CMK (cell line): Measurements from ENCODE around the gene SLC25A42.
"Not testable (repeated sequence)": the region's sequence is repeated elsewhere in the genome, so short reads cannot be mapped to it uniquely, and the experiment has no call there.

Source experiments
- DNase-seq: peaks from one replicate; pipeline ENCODE4 v3.0.0-alpha.2; 2010; ENCODE audit warnings: low read depth

The SLC25A42 gene

GRCh38 chr19:19135713-19136112 is 71.9 kb downstream of the SLC25A42 start:
- not testable (repeated sequence) for DNase-seq

- no peak for DNase-seq
Observed at GRCh38 chr19:19137556-19138108, 73.8 kb downstream of the SLC25A42 start.

DNA sequence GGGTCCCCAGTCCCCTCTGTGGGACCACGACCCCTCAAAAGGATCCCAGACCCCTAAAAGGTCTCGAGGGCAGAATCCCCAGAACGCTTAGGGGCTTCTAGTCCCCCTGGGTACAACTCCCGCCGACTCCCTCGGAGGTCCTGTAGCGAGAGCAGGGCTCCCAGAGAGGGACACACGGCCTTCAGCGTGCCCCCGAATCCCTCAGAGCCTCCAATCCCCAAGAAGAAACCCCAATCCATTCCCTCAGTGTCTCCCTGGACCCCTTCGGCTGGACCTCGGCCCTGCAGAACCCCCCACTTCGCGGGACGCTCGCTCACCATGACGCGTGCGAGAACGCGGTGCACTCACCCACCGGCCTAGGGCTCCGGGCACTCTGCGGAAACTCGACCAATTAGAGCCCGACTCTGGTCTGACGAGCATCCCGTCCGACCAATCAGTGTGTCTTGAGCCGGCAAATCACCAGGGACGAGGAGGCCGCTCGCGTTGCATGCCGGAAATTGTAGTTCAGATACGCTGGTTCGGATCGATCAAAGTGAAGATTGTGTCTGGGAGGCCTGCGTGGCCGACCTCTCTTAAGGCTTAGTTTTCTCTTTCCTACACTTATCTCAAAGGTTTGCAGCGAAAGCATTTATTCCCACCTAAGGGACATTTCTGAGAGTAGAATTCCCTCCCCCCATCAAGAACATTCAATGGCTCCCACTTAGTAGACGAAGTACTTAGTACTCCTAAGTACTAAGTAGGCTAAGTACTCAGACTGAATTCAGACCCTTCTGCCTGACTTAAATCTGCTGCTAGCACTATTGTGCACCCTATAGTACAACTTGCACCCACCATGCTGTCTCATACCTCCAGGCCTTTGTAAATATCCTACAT is 74.6 kb downstream of the SLC25A42 start, which contains the start of gene TMEM161A:
Gene TMEM161A, minus strand, starts transcription at position 370 of the 873 bp plus-strand sequence. Its CDS starts 50 bp downstream, at position 320.
- peak; percentile 83 for DNase-seq

- no peak for DNase-seq
Observed at GRCh38 chr19:19139876-19140229, 76.1 kb downstream of the SLC25A42 start.

DNA sequence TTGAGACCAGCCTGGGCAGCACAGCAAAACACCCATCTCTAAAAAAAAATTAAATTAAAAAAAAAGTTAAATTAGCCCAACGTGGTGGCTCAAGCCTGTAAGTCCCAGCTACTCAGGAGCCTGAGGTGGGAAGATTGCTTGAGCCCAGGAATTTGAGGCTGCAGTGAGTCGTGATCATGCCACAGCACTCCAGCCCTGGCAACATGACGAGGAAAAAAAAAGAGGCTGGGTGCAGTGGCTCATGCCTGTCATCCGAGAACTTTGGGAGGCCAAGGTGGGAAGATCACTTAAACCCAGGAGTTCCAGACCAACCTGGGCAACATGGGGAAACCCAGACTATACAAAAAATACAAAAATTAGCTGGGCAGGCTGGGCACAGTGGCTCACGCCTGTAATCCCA is 76.7 kb downstream of the SLC25A42 start:
- DNase-seq: no peak

GRCh38 chr19:19142347-19142746 is 78.6 kb downstream of the SLC25A42 start:
- DNase-seq: no peak

GRCh38 chr19:19145281-19145680 is 81.5 kb downstream of the SLC25A42 start:
- DNase-seq: no peak

DNA sequence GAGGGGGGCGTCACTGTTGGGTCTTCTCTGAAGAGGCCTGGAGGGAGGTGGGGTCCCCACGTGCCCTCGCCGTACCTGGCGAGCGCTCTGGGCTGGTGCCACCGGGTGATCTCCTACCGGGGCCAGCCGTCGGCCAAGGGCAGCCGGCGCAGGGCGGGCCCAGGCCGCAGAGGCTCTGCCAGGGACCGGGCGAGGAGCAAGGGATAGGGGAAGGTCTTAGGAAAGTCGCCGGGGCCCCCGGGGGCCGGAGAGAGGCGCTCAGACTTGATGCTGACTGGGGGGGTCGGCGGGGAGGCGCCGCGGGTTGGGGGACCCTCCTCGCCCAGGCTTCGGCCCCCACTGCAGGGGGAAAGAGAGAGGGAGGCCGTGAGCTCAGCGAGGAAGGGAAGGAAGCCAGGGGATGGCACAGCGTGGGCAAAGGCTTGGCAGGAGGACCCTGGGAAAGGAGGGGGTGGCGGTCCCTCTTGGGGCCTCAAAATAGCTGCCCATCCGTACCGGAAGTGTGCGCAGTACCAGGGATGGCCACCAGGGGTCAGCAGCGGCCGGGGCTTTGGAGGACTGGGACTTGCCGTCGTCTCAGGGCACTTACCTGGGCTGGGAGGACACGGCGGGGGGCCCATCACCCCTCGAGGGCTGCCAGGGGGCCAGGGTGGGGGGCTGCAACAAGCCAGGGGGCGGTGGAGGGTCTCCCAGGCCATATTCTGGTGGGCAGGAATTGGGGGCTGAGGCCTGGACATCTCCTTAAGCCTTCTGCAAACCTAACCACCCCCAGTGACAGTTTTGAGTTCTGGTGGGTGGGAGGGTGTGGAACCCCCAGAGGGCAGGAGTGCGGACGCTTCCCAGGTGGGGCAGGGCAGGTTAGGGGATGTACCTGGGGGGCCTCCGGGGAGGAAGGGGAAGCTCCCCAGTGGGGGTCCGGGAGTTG is 82.2 kb downstream of the SLC25A42 start:
- peak; percentile 35 for DNase-seq

DNA sequence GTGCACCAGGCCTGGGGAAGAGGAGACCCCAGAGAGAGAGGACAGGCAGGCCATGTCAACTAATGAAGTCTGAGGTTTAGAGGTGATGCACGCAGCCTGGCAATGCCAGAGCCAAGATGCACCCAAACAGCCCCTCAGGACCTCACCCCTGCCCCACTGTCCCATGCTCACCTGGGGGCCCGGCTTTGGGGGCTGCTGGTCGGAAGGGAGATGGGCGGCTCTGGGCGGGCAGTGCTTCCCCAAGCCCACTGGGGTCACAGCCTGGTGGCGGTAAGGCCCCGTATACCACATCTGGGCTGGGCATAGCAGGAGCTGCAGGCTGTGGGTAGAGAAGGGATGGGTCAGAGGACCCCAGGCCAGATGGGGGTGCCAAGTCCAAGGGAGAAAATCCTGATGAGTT is 83.1 kb downstream of the SLC25A42 start:
- DNase-seq: no peak

DNA sequence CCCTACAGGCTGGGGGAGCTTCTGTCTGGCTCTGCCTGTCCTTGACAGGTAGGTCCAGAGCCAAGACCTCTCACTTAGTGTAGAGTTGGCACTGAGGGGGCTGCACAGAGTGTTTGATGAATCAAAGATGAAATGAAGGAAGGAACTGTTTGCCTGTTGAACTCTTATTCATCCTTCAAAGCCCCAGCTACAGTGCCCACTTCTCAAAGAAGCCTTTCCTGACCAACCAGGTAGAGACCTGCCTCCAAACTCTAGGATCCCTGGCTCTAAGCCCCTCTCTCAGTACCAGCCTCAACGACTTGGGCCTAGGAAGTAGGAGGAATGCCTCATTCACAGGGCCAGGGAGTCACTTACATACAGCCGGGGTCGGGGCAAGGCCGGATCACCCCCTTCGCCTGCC is 83.5 kb downstream of the SLC25A42 start:
- no peak for DNase-seq

GRCh38 chr19:19148504-19148903 is 84.7 kb downstream of the SLC25A42 start:
- DNase-seq: not testable (repeated sequence)

DNA sequence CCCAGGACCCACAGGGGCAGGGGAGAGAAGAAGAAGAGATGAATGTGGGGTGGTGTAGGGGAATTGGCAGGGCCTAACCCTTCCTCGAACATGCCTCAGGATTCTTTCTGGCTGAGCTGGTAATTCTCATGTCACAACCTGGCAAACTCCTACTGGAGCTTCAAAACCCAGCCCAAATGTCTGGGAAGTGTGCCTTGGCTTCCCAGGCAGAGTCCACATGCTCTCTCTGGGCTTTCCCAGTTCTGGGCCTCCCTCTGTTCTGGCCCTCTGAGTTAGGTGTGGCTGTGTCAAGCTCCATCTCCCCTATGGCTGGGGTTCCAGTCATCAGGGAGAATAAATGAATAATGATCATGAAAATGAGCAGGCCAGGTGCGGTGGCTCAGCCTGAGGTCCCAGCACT is 85.6 kb downstream of the SLC25A42 start:
- no peak for DNase-seq

GRCh38 chr19:19151418-19151817 is 87.6 kb downstream of the SLC25A42 start:
- no peak for DNase-seq

- DNase-seq: no peak
Observed at GRCh38 chr19:19152668-19153384, 89.0 kb downstream of the SLC25A42 start.

GRCh38 chr19:19154768-19155494 is 91.1 kb downstream of the SLC25A42 start:
- no peak for DNase-seq

- DNase-seq: no peak
Observed at GRCh38 chr19:19155495-19156219, 91.9 kb downstream of the SLC25A42 start.

GRCh38 chr19:19157808-19158207 is 94.0 kb downstream of the SLC25A42 start:
- no peak for DNase-seq

- no peak for DNase-seq
Observed at GRCh38 chr19:19159534-19159933, 95.7 kb downstream of the SLC25A42 start.

DNA sequence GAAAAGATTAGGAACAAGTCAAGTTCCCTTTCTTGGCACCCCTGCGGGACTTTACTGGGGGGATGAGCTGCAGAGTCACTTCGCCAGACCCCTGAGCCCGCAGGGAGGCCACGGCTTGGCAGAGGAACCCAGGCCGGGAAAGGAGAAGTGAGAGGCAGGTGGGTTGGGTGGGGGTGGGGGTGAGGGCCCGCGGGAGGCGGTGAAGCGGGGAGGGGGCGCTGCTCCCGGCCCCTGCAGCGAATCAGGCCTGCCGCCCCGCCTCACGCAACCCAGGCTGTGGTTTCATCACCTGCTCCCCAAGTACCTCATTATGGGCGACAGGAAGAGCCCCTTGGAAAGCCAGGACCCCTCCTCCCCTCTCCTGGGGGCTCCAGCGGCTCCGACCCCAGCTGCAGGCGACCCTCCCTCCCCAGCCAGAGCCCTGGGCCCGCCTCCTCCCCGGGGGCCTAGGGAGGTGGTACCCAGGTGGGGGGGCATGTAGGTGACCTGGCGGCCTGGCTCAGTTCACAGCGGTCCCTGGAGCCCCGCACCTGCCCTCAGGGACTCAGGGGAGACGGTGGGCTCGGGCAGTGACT is 96.8 kb downstream of the SLC25A42 start:
- DNase-seq: no peak

DNA sequence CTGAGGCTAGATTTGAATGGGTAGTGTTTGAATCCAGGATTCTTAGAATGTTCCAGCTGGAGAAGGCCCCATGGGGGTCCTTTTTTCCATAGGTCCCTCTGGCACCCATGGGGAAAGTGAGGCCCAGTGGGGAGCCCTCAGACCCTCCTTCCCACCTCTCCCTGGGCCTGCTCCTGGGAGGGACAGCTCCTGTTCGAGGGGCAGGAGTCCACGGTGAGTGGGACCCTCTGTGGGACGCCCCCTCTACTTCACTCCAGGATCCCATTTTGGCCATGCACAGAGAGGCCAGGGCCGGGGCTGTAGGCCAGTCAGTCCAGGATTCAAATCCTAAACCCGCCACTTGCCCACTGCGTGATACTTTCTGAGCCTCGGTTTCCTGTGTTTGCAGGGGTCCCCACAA is 98.7 kb downstream of the SLC25A42 start:
- no peak for DNase-seq
